NB4 (cell line): Measurements from ENCODE around the gene TIFAB.

Experiments
- POLR2A ChIP-seq: IDR thresholded peaks from 2 replicates; pipeline ENCODE4 v1.6.1; 2011; ENCODE audit warnings: mild to moderate bottlenecking; ENCODE audit not compliant: insufficient read length; ENCODE audit errors: extremely low read depth
- TF ChIP-seq, protein P1 (sequence below): IDR thresholded peaks from one replicate; pipeline ENCODE4 v1.5.1; 2012; ENCODE audit warnings: low read depth, low read length
- TF ChIP-seq, protein P2 (sequence below): IDR thresholded peaks from 2 replicates; pipeline ENCODE4 v1.6.1; 2011; ENCODE audit warnings: low read depth, low read length

DNA sequence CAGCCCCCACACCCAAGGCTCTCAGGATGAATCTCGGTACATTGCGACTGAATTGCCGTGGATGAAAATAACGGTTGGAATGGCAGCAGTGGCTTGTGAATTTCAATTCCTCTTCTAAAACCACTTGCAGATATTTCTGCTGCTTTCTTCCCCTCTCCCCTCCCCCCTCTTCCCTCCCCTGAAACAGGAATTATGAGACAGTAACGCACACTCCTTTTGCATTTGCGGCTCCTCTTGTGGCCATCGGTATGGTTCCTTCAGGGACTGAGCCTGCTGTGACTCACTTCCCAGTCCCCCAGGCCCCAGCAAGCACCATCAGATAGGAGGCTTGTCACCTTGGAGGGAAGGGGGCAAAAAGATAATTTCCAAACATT is 14.7 kb downstream of the TIFAB start:
- TF ChIP-seq, protein P1, sequence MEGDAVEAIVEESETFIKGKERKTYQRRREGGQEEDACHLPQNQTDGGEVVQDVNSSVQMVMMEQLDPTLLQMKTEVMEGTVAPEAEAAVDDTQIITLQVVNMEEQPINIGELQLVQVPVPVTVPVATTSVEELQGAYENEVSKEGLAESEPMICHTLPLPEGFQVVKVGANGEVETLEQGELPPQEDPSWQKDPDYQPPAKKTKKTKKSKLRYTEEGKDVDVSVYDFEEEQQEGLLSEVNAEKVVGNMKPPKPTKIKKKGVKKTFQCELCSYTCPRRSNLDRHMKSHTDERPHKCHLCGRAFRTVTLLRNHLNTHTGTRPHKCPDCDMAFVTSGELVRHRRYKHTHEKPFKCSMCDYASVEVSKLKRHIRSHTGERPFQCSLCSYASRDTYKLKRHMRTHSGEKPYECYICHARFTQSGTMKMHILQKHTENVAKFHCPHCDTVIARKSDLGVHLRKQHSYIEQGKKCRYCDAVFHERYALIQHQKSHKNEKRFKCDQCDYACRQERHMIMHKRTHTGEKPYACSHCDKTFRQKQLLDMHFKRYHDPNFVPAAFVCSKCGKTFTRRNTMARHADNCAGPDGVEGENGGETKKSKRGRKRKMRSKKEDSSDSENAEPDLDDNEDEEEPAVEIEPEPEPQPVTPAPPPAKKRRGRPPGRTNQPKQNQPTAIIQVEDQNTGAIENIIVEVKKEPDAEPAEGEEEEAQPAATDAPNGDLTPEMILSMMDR: no peak
- TF ChIP-seq, protein P2, sequence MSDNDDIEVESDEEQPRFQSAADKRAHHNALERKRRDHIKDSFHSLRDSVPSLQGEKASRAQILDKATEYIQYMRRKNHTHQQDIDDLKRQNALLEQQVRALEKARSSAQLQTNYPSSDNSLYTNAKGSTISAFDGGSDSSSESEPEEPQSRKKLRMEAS: peak; percentile 22; the same call in 1 of the 2 replicates
- no peak for TF ChIP-seq POLR2A
